GM19025 (cell line): ENCODE results near the gene ETV5.
"Not testable (repeated sequence)": the region's sequence is repeated elsewhere in the genome, so short reads cannot be mapped to it uniquely, and the experiment has no call there.

Experiments
- ATAC-seq: cut with Tn5 transposase; IDR thresholded peaks from one replicate; pipeline ENCODE4 v1.9.1; 2021; ENCODE audit warnings: mild to moderate bottlenecking, low read depth, moderate library complexity; ENCODE audit not compliant: unreplicated experiment

ETV5 gene

DNA sequence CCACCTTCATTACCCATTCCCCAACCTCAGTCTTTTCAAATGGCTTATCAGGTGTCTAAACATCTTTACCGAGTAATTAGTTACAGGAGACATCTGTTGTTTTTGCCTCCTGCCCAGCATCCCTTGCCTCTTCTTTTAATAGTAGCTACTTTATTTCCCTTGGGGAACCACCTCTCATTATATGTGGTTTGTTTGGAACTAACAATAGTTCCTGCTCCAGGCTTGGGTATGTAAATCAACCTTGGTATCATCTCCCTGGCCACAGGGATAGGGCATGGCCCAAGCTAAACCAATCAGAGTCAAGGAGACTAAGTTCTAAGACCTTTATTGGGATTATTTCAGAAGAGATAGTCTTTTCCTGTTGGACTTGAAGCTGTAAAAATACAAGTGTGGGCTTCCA is 76.6 kb downstream of the ETV5 start:
- no peak for ATAC-seq

DNA sequence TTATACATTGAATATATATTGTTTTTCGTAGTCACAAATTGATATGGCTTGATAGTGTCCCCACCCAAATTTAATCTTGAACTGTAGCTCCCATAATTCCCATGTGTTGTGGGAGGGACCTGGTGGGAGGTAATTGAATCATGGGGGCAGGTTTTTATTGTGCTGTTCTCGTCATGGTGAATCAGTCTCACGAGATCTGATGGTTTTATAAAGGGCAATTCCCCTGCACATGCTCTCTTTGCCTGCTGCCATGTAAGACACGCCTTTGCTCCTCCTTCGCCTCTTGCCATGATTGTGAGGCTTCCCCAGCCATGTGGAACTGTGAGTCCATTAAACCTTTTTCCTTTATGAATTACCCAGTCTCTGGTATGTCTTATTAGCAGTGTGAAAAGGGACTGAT is 82.9 kb downstream of the ETV5 start:
- not testable (repeated sequence) for ATAC-seq

DNA sequence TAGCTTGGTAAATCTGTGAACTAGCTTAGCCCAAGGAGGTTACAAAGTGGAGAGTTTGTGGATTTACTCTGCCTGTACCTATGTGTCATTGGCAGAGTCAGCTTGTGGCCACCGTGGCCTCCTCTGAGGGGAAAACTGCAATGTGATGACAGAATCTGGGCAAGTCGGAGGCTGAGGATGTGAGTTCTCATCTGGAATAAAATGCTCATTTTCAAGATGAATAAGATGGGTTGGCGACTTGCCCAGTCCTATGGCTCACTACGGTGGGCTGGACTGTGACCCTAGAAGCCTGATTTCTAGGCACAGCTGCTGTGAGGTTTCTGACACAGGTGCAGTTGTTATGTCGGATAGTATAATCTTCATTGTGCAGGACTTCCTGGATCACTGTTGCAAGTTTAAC is 83.7 kb downstream of the ETV5 start:
- no peak for ATAC-seq

DNA sequence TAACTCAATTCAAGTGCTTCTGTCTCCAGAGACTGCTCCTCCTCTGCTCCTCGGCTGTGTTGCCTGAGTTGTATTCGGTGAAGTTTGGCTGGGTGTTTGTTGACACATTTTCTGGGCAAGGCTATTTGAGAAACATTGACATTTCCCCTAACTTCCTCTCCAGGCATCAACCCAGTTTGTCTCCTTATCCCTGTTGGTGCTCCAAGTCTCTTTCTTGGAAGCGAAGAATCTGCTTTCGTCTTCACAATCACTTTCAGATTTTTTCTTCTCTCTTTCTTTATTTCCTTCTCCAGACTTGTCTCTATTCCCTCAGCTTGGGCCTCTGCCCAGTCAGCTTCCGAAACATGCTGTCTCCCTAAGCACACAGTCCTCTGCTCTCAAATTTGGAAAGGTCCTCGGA is 84.7 kb downstream of the ETV5 start:
- ATAC-seq, result no peak

DNA sequence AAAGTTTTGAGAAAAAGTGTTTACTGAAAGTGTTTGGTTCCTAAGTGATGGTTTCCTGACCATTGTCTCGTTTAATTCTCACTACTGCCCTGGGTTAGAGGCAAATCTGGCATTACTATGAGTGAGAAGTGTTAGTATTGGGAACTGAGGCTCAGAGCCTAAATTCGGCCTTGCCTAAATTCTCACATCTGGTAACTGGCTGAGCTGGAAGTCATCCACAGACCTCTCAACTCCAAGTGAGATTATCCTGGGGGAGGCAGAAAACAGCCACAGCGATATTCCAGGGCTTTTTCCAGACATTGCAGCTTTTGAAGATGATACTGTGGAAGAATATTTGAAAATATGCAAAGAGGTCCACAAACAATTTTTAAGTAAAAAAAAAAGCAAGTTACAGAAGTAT is 86.0 kb downstream of the ETV5 start:
- ATAC-seq, result no peak

DNA sequence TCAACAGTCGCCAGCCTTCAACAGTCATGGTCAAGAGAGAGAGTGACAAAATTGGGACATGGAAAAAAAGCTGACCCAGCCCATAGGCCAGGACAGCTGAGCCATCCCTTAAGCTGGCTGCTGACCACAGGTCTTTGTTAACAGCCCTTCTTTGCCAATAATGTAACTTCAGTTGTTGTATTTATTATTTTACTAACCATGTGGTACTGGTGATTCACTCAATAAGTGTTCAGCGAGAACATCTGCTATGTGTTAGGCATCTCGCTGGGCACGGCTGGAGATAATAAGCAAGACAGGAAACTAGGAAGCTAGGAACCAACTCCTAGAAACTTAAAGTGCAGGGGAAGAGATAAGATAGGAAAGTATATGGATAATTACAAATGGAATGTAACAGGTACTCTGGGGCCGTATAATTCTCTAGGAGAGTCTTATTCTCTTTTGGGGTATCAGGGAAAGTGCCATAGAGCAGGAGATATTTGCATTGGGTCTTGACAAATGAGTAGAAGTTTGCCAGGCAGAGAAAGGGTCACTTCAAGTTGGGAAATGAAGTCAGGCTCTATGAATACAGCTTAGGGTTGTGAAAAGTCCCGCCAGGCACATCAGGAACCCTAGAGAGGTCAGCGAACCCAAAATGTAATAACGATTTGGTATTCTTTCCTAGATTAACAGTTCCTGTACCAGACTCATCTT is 87.1 kb downstream of the ETV5 start:
- no peak for ATAC-seq

DNA sequence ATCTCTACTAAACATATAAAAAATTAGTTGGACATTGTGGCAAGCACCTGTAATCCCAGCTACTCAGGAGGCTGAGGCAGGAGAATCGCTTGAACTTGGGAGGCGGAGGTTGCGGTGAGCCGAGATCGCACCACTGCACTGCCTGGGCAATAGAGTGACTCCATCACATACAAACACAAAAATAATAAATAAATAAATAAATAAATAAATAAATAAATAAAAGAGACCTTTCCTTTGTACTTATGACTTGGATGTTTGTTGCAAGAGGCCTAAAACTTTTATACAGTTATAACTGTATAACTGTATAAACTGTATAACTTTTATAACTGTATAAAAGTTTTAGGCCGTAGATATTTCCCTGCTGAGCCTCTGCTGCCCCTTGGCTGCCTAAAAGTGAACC is 87.6 kb downstream of the ETV5 start:
- not testable (repeated sequence) for ATAC-seq

DNA sequence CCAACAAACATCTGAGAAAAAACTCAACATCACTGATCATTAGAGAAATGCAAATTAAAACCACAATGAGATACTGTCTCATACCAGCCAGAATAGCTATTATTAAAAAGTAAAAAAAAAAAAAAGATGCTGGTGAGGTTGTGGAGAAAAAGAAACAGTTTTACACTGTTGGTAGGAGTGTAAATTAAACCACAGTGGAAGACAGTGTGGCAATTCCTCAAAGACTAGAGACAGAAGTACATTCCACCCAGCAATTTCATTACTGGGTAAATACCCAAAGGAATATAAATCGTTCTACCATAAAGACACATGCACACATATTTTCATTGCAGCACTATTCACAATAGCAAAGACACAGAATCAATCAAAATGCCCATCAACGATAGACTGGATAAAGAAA is 89.6 kb downstream of the ETV5 start:
- not testable (repeated sequence) for ATAC-seq

DNA sequence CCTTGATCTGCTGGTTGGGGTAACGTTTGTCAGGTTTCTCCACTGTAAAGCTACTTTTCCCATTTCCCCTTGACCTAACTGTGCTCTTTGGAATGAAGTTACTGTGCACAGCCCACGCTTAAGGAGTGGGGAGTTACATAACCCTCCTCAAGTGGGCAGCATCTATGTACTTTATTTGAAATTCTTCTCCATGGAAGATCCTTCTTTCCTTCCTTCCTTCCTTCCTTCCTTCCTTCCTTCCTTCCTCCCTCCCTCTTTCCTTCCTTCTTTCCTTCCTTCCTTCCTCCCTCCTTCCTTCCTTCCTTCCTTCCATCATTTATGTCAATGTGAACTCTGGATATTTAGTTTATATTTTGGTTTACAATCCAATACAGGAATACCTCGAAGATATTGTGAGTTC is 94.0 kb downstream of the ETV5 start:
- ATAC-seq, result no peak

DNA sequence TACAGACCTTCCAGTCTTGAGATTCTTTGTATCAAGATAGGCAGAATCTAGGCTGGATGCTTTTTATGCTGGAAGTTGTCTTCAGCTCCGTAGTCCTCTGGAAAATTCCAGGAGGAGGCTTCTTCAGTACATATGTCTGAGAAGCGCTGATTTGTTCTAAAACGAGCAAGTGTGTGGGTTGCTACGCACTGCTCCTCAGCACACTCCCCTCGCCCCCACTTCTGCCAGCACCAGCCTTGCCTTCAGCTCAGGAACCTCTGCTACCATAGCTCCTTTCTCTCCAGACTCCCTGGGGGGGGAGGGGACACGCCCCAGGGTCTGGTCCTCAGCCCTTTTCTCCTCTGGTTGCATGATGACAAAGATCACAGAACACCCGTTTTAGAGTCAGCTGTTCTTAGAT is 95.6 kb downstream of the ETV5 start:
- ATAC-seq, result no peak

DNA sequence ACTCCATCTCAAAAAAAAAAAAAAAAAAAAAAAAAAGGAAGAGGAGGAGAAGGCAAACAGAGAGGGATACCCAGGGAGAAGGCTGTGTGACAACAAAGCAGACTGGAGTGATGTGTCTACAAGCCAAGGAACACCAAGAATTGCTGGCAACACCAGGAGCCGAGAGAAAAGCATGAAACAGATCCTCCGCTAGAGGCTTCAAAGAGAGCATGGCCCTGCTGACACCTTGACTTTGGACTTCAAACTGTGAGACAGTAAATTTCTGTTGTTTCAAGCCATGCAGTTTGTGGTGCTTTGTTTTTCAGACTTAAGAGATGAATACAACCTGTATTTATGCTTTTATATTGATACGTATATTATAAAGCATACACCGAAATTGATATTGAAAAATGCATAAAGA is 96.8 kb downstream of the ETV5 start:
- ATAC-seq, result no peak

DNA sequence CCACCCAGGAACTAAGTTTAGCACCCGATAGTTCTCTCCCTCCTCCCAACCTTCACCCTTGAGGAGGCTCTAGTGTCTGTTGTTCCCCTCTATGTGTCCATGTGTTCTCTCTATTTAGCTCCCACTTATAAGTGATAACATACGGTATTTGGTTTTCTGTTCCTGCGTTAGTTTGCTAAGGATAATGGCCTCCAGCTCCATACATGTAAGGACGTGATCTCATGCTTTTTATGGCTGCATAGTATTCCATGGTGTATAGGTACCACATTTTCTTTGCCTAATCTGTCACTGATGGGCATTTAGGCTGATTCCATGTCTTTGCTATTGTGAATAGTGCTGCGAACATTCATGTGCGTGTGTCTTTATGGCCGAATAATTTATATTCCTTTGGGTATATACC is 104.2 kb downstream of the ETV5 start:
- ATAC-seq, result no peak

DNA sequence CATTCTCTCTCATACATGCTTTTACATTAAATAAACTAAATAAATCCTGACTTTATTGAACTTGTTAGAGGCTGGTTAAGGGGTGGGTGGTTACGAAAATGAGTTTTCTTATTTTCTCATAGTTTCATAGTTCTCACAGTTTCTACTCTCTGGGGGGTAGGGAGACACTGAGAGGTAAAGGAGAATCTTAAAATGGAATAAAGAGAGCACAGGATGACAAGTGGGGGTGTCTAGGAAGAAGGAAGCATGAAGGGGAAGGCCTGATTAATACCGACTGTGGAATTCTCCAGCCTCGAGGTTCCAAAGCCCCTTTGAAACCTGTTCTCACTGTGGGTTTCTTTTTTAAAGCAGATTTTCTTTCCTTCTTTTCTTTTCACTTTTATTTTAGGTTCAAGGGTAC is 104.7 kb downstream of the ETV5 start:
- ATAC-seq, result no peak

DNA sequence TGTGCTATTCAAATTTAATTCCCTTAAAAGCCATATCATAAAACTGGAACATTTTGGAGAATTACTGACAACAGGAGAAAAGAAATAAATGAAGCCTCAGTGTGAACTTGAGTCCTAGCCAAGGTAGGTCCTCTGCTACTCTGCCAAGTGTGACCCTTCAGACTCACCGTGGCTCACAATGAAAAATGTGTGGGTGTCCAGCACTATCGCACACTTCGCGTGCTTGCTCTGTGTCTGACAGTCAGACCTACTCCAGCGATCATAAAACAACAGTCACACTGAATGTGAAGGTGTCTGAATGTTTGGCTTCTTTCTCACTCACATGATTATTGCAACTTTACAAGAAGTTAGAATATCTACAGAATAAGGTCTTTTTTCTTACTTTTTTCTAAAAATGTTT is 105.3 kb downstream of the ETV5 start:
- ATAC-seq, result no peak

DNA sequence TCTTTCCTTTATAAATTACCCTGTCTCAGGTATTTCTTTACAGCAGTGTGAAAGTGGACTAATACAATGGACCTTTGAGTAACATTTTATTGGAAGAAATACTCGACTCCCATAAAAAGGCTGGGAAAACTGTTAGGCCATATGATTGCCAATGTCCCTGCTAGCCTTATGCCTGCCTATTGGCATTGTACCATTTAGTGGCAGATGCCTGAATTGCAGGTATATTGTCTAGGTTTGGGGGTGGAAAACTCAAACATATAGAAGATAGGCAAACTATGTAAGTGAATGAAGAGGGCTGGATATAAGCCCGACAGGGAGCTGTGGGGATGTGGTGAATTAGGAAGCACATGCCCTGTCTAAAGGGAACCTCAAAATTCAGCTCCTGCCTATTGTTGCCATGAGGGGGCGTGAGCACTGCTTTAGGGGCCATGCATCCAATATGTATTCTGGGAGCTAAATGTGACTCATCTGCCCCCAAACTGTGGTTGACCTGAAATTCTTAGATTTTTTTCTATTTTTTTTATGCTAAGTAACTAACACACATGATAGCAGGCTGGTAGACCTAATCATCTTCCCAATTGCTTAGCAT is 105.9 kb downstream of the ETV5 start:
- no peak for ATAC-seq

DNA sequence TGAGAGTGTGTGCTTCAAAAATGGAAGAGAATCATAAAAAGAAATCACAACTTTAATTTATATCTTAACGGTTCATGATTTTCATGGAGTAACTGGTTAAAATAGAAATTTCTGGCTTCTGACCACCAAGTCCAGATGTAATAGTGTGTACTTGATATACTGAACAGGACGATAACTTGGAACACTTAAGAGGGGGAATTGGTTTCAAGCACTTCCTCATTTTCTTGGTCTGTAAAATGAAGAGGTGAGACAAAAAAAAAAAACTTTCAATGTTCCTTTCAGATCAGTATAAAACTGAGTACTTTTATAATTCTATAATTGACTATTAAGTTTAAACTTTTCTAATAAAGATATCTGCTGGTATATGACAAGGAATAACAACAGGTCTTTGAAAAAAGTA is 107.0 kb downstream of the ETV5 start:
- no peak for ATAC-seq

DNA sequence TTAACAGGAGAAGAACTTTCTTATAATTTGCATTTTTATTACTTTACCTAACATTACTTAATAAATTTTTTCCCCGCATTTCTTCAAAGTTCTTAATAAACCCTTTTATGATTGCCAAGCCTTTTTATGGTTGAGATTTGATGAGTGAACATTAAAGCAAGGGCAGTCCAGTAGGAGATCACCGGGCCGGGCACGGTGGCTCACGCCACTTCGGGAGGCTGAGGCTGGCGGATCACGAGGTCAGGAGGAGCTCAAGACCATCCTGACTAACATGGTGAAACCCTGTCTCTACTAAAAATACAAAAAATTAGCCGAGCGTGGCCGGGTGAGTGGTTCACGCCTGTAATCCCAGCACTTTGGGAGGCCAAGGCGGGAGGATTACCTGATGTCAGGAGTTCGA is 109.7 kb downstream of the ETV5 start:
- ATAC-seq, result no peak

DNA sequence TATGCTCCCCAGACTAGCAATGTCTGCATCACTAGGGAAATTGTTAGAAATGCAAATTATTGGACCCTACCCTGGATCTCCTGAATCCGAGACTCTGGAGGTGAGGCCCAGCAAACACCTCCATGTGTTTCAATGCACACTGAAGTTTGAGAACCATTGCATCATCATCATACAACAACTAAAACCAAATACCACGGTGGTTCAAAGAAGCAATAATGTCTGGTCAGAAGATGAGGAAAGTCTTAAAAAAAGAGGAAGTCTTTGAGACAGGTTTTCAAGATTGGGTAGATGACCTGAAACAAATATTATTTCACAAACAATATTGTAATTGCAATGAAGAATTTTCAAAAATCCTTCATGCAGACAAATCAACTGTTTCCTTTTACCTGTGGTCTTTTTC is 110.8 kb downstream of the ETV5 start:
- no peak for ATAC-seq

DNA sequence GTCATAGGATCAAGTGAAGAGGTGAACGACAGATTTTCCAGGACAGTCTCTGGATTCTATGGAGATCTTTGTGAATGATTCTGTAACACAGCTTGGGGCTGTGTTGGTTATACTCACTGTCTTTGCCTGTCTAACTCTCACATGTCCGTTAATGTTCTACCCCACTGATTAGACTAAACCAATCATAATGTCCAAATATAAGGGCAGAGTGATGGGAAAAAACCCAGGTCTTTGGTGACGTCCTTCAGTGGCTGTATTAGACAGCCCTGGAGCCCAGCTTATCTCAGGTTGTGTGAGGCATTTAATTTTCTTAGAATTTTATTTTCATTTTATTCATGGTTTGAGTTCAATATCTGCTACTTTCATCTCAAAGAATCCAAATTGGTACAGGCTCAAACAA is 111.8 kb downstream of the ETV5 start:
- no peak for ATAC-seq
